ENCODE measurements around the gene CENPP.

The CENPP gene

DNA sequence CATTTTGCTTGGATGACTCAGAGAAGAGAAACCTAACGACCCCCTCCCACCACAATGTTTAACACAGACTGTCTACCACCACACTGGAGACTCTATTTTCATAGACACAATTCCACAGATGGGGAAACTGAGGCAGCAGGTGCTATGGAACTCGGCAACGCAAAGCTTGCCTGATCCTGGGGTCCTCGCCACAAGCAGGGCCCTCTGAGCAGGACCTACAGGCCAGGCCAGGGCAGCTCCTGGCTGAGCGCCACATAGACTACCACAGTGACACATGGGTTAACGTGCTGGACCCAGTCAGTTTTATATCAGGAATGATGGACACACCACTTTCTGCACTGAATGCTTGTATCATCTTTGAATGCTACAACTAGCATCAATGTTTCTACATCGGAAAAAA, 332.4 kb downstream of the CENPP start:
- Histone ChIP-seq H3K27ac (no peak overlapping the region), H3K36me3 (ENCODE audit: control insufficient read depth, insufficient read depth, low read length) (no peaks in the 10 kb centered on the region), H3K4me3 (ENCODE audit: low read depth, low read length) (no peak overlapping the region), H3K27me3 (ENCODE audit: control insufficient read depth, insufficient read depth, low read length) (no peaks in the 10 kb centered on the region), H3K4me2 (ENCODE audit: low read length) (no peak overlapping the region), H3K79me2 (peaks cover 17% of the 10 kb centered on the region), H3K4me1 (no peaks in the 10 kb centered on the region), H2AFZ (no peak overlapping the region), H3K9me3 (ENCODE audit: control insufficient read depth, low read length) (no peaks in the 10 kb centered on the region), H3K9ac (no peak overlapping the region)
- TF ChIP-seq, protein P1, sequence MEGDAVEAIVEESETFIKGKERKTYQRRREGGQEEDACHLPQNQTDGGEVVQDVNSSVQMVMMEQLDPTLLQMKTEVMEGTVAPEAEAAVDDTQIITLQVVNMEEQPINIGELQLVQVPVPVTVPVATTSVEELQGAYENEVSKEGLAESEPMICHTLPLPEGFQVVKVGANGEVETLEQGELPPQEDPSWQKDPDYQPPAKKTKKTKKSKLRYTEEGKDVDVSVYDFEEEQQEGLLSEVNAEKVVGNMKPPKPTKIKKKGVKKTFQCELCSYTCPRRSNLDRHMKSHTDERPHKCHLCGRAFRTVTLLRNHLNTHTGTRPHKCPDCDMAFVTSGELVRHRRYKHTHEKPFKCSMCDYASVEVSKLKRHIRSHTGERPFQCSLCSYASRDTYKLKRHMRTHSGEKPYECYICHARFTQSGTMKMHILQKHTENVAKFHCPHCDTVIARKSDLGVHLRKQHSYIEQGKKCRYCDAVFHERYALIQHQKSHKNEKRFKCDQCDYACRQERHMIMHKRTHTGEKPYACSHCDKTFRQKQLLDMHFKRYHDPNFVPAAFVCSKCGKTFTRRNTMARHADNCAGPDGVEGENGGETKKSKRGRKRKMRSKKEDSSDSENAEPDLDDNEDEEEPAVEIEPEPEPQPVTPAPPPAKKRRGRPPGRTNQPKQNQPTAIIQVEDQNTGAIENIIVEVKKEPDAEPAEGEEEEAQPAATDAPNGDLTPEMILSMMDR (IDR thresholded peaks at IDR 0.05), result no peak

DNA sequence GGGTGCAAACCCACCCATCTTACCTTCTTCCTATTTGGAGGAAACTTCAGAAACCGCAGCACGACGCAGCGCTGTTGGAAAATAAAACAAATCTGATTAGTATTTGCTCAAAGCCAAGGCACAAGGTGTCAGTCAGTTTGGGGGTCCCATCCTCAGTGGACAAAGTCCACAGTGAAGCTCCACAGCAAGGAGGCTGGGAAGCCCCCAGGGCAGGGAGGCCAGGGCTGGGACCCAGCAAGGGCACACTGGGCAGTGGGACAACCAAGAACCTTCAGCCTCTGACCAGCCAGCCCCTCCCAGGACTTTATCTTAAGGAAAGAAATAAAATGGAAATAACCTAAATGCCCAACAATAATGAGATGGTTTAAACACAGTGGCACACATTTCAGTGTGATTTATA, 332.9 kb downstream of the CENPP start:
- Histone ChIP-seq H3K36me3 (ENCODE audit: control insufficient read depth, insufficient read depth, low read length) (no peaks in the 10 kb centered on the region), H3K9me3 (ENCODE audit: control insufficient read depth, low read length) (no peaks in the 10 kb centered on the region), H3K27me3 (ENCODE audit: control insufficient read depth, insufficient read depth, low read length) (no peaks in the 10 kb centered on the region), H3K4me1 (peaks cover 3% of the 10 kb centered on the region), H3K4me3 (ENCODE audit: low read depth, low read length) (no peak overlapping the region), H3K4me2 (ENCODE audit: low read length) (no peak overlapping the region), H3K79me2 (peaks cover 17% of the 10 kb centered on the region), H2AFZ (no peak overlapping the region), H3K27ac (no peak overlapping the region), H3K9ac (no peak overlapping the region)
- TF ChIP-seq, protein P1 (IDR thresholded peaks at IDR 0.05), result no peak

DNA sequence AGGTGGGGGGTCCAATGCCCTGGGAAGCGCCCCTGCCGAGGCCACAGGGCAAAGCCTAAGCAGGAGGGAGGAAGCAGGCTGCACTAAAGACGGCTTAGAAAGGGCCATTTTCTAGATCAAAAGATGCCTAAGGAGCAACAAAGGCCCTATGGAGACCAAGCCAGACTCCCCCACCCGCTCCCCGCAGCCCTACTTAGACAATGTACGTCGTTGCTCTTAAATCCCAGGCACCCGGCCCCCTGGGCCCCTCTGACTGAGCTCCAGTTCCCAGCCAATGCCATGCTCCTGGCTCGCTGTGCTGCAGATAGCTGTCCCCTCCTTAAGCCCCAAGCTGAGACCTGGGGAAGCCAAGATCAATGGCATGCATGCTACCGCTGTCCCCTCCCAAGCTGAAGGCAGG, 333.8 kb downstream of the CENPP start:
- H3K9me3 ChIP-seq (ENCODE audit: control insufficient read depth, low read length), result no peaks in the 10 kb centered on the region
- TF ChIP-seq, protein P1 (IDR thresholded peaks at IDR 0.05), result no peak
- peaks cover 17% of the 10 kb centered on the region for H3K79me2 ChIP-seq
- H3K36me3 ChIP-seq (ENCODE audit: control insufficient read depth, insufficient read depth, low read length), result no peaks in the 10 kb centered on the region
- H2AFZ ChIP-seq, result no peak overlapping the region
- peaks cover 10% of the 10 kb centered on the region for H3K4me1 ChIP-seq
- no peak overlapping the region for H3K4me2 ChIP-seq (ENCODE audit: low read length)
- no peak overlapping the region for H3K27ac ChIP-seq
- H3K9ac ChIP-seq, result no peak overlapping the region
- no peaks in the 10 kb centered on the region for H3K27me3 ChIP-seq (ENCODE audit: control insufficient read depth, insufficient read depth, low read length)
- H3K4me3 ChIP-seq (ENCODE audit: low read depth, low read length), result no peak overlapping the region

DNA sequence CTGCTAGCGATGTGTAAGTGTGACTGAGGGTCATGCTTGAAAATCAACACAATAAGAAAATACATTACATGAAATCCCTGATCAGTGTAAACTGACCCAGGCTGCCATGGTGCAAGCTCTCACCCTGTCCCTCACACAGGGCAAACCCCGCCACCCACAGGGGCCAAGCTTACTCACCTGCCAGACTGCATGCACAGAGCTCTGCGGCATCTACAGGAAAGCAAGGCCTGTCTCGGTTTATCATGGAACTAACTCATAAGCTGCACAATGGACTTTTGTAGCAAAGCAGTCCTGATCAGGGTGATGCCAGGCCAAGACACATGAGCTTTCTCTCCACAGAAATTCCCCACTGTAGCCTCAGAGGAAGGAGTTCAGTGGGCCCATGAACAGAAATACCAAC, 334.5 kb downstream of the CENPP start:
- Histone ChIP-seq H3K4me3 (ENCODE audit: low read depth, low read length) (no peak overlapping the region), H3K9me3 (ENCODE audit: control insufficient read depth, low read length) (no peaks in the 10 kb centered on the region), H3K9ac (no peak overlapping the region), H3K4me2 (ENCODE audit: low read length) (no peak overlapping the region), H3K79me2 (peaks cover 17% of the 10 kb centered on the region), H3K27ac (no peak overlapping the region), H2AFZ (no peak overlapping the region), H3K36me3 (ENCODE audit: control insufficient read depth, insufficient read depth, low read length) (no peaks in the 10 kb centered on the region), H3K4me1 (peaks cover 10% of the 10 kb centered on the region), H3K27me3 (ENCODE audit: control insufficient read depth, insufficient read depth, low read length) (no peaks in the 10 kb centered on the region)
- TF ChIP-seq, protein P1 (IDR thresholded peaks at IDR 0.05), result no peak

DNA sequence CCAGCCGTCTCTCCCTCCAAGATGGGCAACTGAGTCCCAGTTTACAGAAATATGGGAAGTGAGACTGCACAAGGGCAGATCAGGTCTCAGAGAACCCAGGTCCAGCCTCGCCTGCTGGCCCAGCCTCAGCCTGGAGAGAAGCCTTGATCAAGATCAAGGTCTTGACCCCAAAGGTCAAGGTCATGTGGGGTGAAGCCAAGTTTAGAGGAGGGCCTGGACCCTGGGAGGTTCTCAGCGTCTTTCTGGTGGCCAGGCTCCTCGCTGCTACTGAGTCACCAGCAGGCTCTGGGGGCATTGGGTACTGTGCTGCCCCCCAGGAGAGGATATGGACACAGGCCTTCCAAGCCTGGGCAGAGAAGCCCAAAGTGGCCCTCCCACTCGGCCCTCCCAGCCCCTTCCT, 335.4 kb downstream of the CENPP start:
- Histone ChIP-seq H3K4me1 (peaks cover 10% of the 10 kb centered on the region), H3K27me3 (ENCODE audit: control insufficient read depth, insufficient read depth, low read length) (no peaks in the 10 kb centered on the region), H3K79me2 (peaks cover 17% of the 10 kb centered on the region), H3K9me3 (ENCODE audit: control insufficient read depth, low read length) (no peaks in the 10 kb centered on the region), H3K9ac (no peak overlapping the region), H3K36me3 (ENCODE audit: control insufficient read depth, insufficient read depth, low read length) (no peaks in the 10 kb centered on the region), H3K27ac (no peak overlapping the region), H2AFZ (no peak overlapping the region), H3K4me3 (ENCODE audit: low read depth, low read length) (no peak overlapping the region), H3K4me2 (ENCODE audit: low read length) (no peak overlapping the region)
- TF ChIP-seq, protein P1 (IDR thresholded peaks at IDR 0.05), result no peak
